Activated CD4-positive, alpha-beta T cell treated with anti-CD3 and anti-CD28 coated beads, Interleukin-2, amount 50 U/mL, for 16 hours (primary cell): Measurements from ENCODE around the gene PHRF1.

ENCODE experiments used
- DNase-seq: peaks from one replicate; pipeline ENCODE4 v3.0.0-alpha.2; 2020

The PHRF1 gene

GRCh38 chr11:616320-617198, 40.3 kb downstream of the PHRF1 start:
- DNase-seq: no peak

- no peak for DNase-seq
These were observed 41.1 kb downstream of the PHRF1 start for GRCh38 chr11:617199-617911.

- no peak for DNase-seq
These were observed 41.8 kb downstream of the PHRF1 start for GRCh38 chr11:617912-618682.

- DNase-seq: no peak
These were observed 42.8 kb downstream of the PHRF1 start for GRCh38 chr11:618856-619627.

- no peak for DNase-seq
These were observed 43.4 kb downstream of the PHRF1 start for GRCh38 chr11:619628-620050.

GRCh38 chr11:620201-620600, 43.9 kb downstream of the PHRF1 start:
- no peak for DNase-seq

- DNase-seq: no peak
These were observed 44.9 kb downstream of the PHRF1 start for GRCh38 chr11:620935-621814.

- DNase-seq: no peak
These were observed 45.6 kb downstream of the PHRF1 start for GRCh38 chr11:621838-622237.

- DNase-seq: no peak
These were observed 47.1 kb downstream of the PHRF1 start for GRCh38 chr11:623349-623869.

GRCh38 chr11:623999-624704, 47.9 kb downstream of the PHRF1 start:
- DNase-seq: no peak

GRCh38 chr11:624705-625635, 48.7 kb downstream of the PHRF1 start, which contains the start of gene CDHR5:
Gene CDHR5 (minus strand): TSS chr11:624955. CDS start chr11:624902, 53 bp downstream.
- DNase-seq: no peak

- DNase-seq: no peak
These were observed 49.5 kb downstream of the PHRF1 start for GRCh38 chr11:625636-626268.

- DNase-seq: no peak
These were observed 50.4 kb downstream of the PHRF1 start, which contains the start of gene SCT for GRCh38 chr11:626475-627307. Gene SCT (minus strand): TSS chr11:627181. CDS start chr11:627143, 38 bp downstream.

- DNase-seq: no peak
These were observed 51.0 kb downstream of the PHRF1 start for GRCh38 chr11:627308-627576.

GRCh38 chr11:628056-628455, 51.8 kb downstream of the PHRF1 start:
- no peak for DNase-seq

GRCh38 chr11:629237-629583, 52.9 kb downstream of the PHRF1 start:
- DNase-seq: peak; percentile 31

- no peak for DNase-seq
These were observed 54.6 kb downstream of the PHRF1 start for GRCh38 chr11:630871-631270.

GRCh38 chr11:635945-636510, 59.8 kb downstream of the PHRF1 start:
- DNase-seq: no peak
